Smooth muscle cell (in vitro differentiated cells): ENCODE data around the gene RAB1B. TPM values are rescaled to one million over a fixed set of nuclear protein-coding genes. Genes with fewer than 3 reads are reported as not detected.

Experiments
- DNase-seq: peaks from one replicate; lab custom pipeline; 2025; ENCODE audit not compliant: unreplicated experiment; lab: John Stamatoyannopoulos, UW
- H2AFZ ChIP-seq: fragments of 200-600 bp; sonication (generic); 2 replicates; pipeline ENCODE4 v1.6.0; 2016; ENCODE audit warnings: antibody characterized with exemption, low read depth, mild to moderate bottlenecking
- H3F3A ChIP-seq: fragments of 200-600 bp; sonication (generic); 2 replicates; pipeline ENCODE4 v1.6.0; 2017; ENCODE audit warnings: antibody characterized with exemption, low read depth
- H3K27ac ChIP-seq: fragments of 200-600 bp; sonication (generic); 2 replicates; pipeline ENCODE4 v1.5.1; 2016; ENCODE audit warnings: low read depth, mild to moderate bottlenecking
- H3K27me3 ChIP-seq: fragments of 200-600 bp; sonication (generic); 2 replicates; pipeline ENCODE4 v1.6.1; 2016; ENCODE audit warnings: low read depth, mild to moderate bottlenecking
- H3K36me3 ChIP-seq: fragments of 200-600 bp; sonication (generic); 2 replicates; pipeline ENCODE4 v1.5.1; 2016; ENCODE audit warnings: low read depth
- H3K4me1 ChIP-seq: fragments of 200-600 bp; sonication (generic); 2 replicates; pipeline ENCODE4 v1.5.1; 2016; ENCODE audit warnings: low read depth
- H3K4me2 ChIP-seq: fragments of 200-600 bp; sonication (generic); 2 replicates; pipeline ENCODE4 v1.6.0; 2016; ENCODE audit warnings: mild to moderate bottlenecking
- H3K4me3 ChIP-seq: fragments of 200-600 bp; sonication (generic); 2 replicates; pipeline ENCODE4 v1.5.1; 2016; ENCODE audit warnings: mild to moderate bottlenecking
- H3K79me2 ChIP-seq: fragments of 200-600 bp; sonication (generic); 2 replicates; pipeline ENCODE4 v1.6.0; 2016; ENCODE audit warnings: low read depth, mild to moderate bottlenecking
- H3K9ac ChIP-seq: fragments of 200-600 bp; sonication (generic); 2 replicates; pipeline ENCODE4 v1.6.0; 2016; ENCODE audit warnings: low read depth
- H3K9me3 ChIP-seq: fragments of 200-600 bp; sonication (generic); replicated peaks from 2 replicates; pipeline ENCODE4 v1.5.1; 2016; ENCODE audit warnings: low read depth
- H4K20me1 ChIP-seq: fragments of 200-600 bp; sonication (generic); 2 replicates; pipeline ENCODE4 v1.6.0; 2016; ENCODE audit warnings: low read depth
- WGBS: methylation state at CpG from one replicate; pipeline ENCODE4 v1.1.7; 2016; ENCODE audit warnings: low lambda C conversion rate; 5-methylcytosine and 5-hydroxymethylcytosine counted together
- polyA plus RNA-seq: library from polyadenylated mRNA; unstranded; fragments of >200 nt; fragmentation: Nextera tagmentation; extraction: Ambion mirVana; gene quantifications from 2 replicates; pipeline ENCODE4 v1.2.1, GENCODE V29; 2016
- total RNA-seq: library from RNA; depleted of rRNA; stranded (reverse); fragments of >200 nt; gene quantifications from 2 replicates; pipeline ENCODE4 v1.2.3, GENCODE V29; 2014
- TF ChIP-seq, protein P1 (sequence below): fragments of 200-600 bp; sonication (generic); IDR thresholded peaks from 2 replicates; pipeline ENCODE4 v1.5.1; 2017; ENCODE audit warnings: borderline replicate concordance, mild to moderate bottlenecking, antibody characterized with exemption; ENCODE audit not compliant: insufficient read depth, poor library complexity, severe bottlenecking

Gene RAB1B
- total and polyA plus RNA-seq, 2 experiments from 2014 or later, result 20.9 to 53.3 TPM

DNA sequence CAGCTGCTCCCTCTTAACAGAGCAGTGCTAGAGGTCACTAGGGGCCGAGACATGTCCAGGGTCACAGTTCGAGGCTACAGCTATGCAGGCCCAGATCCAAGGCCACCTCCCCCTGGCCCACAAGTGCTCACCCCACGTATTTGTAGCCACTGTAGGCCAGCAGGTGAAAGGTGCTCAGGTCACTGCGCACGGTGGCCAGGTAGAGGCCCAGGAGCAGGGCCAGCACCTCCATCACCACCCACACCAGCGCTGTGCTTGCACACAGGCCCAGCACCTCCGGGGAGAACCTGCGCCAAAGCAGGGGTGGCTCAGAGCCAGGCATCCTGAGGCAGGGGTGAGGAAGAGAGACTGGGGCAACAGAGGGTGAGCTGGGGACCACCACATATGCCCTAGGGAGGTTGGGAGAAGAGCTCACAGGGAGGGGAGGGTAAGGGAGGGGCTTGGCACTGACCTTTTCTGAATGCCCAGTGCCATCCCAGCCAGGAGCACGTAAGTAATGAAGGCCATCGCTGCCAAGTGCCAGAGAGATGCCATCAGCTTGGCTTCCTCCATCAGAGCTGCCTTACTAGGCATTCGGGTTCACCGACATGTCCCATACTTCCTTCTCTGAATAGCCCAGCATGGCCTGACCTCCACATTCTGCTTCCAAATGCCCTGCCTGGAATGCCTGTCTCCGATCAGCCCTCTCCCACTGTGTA is 17.0 kb downstream of the RAB1B start:
- peaks cover 60% of the 10 kb centered on the region for H4K20me1 ChIP-seq
- no peaks in the 10 kb centered on the region for H3F3A ChIP-seq
- H2AFZ ChIP-seq, result no peak overlapping the region
- H3K79me2 ChIP-seq, result peaks cover 35% of the 10 kb centered on the region
- DNase-seq, result no peak
- peaks cover 20% of the 10 kb centered on the region for H3K4me1 ChIP-seq
- 97% methylated on average over 13 of the region's 13 CpGs for WGBS
- H3K9ac ChIP-seq, result no peak overlapping the region
- peaks cover 1% of the 10 kb centered on the region for H3K27me3 ChIP-seq
- H3K9me3 ChIP-seq, result no peaks in the 10 kb centered on the region
- H3K36me3 ChIP-seq, result no peaks in the 10 kb centered on the region
- no peak overlapping the region for H3K4me2 ChIP-seq
- TF ChIP-seq, protein P1, sequence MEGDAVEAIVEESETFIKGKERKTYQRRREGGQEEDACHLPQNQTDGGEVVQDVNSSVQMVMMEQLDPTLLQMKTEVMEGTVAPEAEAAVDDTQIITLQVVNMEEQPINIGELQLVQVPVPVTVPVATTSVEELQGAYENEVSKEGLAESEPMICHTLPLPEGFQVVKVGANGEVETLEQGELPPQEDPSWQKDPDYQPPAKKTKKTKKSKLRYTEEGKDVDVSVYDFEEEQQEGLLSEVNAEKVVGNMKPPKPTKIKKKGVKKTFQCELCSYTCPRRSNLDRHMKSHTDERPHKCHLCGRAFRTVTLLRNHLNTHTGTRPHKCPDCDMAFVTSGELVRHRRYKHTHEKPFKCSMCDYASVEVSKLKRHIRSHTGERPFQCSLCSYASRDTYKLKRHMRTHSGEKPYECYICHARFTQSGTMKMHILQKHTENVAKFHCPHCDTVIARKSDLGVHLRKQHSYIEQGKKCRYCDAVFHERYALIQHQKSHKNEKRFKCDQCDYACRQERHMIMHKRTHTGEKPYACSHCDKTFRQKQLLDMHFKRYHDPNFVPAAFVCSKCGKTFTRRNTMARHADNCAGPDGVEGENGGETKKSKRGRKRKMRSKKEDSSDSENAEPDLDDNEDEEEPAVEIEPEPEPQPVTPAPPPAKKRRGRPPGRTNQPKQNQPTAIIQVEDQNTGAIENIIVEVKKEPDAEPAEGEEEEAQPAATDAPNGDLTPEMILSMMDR, result no peak
- no peak overlapping the region for H3K4me3 ChIP-seq
- H3K27ac ChIP-seq, result no peak overlapping the region

DNA sequence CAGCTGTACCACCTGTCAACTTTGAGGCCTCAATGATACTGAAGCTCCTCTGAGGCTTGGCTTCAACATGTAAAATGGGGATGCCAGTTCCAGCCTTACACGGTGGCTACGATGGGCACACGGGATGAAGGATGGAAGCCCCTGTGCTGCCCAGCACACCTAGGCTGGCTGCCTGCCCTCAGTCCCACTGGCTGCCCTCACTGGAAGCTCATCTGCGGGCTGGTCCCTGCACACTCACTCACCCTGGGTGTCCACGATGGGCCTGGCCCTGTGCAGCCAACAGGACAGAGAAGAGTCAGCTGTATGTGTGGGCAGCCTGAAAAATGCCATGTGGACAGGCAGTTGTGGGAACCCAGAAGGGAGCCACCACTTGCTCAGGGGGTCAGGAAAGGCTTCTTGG is 18.3 kb downstream of the RAB1B start:
- H3K4me2 ChIP-seq, result no peak overlapping the region
- TF ChIP-seq, protein P1, result no peak
- H3K27ac ChIP-seq, result no peak overlapping the region
- H3K4me3 ChIP-seq, result no peak overlapping the region
- no peak overlapping the region for H3K9ac ChIP-seq
- H3F3A ChIP-seq, result no peaks in the 10 kb centered on the region
- H4K20me1 ChIP-seq, result peaks cover 59% of the 10 kb centered on the region
- peaks cover 13% of the 10 kb centered on the region for H3K27me3 ChIP-seq
- no peak for DNase-seq
- H3K4me1 ChIP-seq, result peaks cover 20% of the 10 kb centered on the region
- WGBS, result 90% methylated on average over 5 of the region's 5 CpGs
- H3K9me3 ChIP-seq, result no peaks in the 10 kb centered on the region
- H2AFZ ChIP-seq, result no peak overlapping the region
- H3K79me2 ChIP-seq, result peaks cover 35% of the 10 kb centered on the region
- H3K36me3 ChIP-seq, result no peaks in the 10 kb centered on the region

DNA sequence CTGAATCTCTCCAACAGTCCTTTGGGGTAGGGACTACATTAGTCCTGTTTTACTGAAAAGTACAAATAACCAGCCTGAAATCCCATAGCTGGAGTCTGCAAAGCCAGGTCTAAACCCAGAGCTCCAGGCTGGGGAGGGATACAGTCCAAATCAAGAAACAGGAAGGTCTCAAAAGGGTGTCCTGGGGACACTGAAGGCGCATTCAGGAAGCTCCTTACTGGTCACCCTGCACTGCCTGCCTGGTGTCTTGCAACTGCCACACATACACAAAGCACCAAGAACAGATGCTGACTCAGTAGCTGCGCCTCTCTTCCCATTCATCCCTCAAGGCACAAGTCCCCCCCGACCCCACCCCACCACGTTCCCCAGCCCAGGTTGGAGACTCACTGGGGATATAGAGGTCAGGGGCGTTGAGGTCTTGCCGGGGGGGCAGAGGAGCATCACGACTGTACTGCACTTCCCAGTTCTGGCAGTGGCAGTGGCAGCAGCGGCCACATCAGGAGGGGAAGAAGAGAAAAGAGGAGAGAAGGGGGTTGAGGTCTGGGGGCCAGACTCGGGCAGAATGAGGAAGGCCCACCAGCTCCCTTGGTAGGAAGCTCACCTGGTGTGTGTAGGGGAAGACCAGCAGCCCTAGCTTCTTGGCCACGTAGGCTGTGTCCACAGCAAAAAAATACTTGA is 18.9 kb downstream of the RAB1B start:
- no peak for DNase-seq
- H4K20me1 ChIP-seq, result peaks cover 53% of the 10 kb centered on the region
- peak overlapping the region; percentile 93 for H3K27ac ChIP-seq
- peak overlapping the region; percentile 90 for H3K9ac ChIP-seq
- peak overlapping the region; percentile 71 for H3K4me3 ChIP-seq
- H3K79me2 ChIP-seq, result peaks cover 35% of the 10 kb centered on the region
- WGBS, result 96% methylated on average over 10 of the region's 10 CpGs
- H2AFZ ChIP-seq, result no peak overlapping the region
- H3K4me2 ChIP-seq, result peak overlapping the region; percentile 86
- TF ChIP-seq, protein P1, result no peak
- no peaks in the 10 kb centered on the region for H3K36me3 ChIP-seq
- H3K4me1 ChIP-seq, result peaks cover 20% of the 10 kb centered on the region
- no peaks in the 10 kb centered on the region for H3F3A ChIP-seq
- peaks cover 19% of the 10 kb centered on the region for H3K27me3 ChIP-seq
- no peaks in the 10 kb centered on the region for H3K9me3 ChIP-seq
